Smooth muscle cell (in vitro differentiated cells): ENCODE measurements around the gene SND1. TPM values are rescaled to one million over a fixed set of nuclear protein-coding genes. Genes with fewer than 3 reads are reported as not detected.

Experiments
- DNase-seq: peaks from one replicate; lab custom pipeline; 2025; ENCODE audit not compliant: unreplicated experiment; lab: John Stamatoyannopoulos, UW
- H2AFZ ChIP-seq: fragments of 200-600 bp; sonication (generic); 2 replicates; pipeline ENCODE4 v1.6.0; 2016; ENCODE audit warnings: antibody characterized with exemption, low read depth, mild to moderate bottlenecking
- H3F3A ChIP-seq: fragments of 200-600 bp; sonication (generic); 2 replicates; pipeline ENCODE4 v1.6.0; 2017; ENCODE audit warnings: antibody characterized with exemption, low read depth
- H3K27ac ChIP-seq: fragments of 200-600 bp; sonication (generic); 2 replicates; pipeline ENCODE4 v1.5.1; 2016; ENCODE audit warnings: low read depth, mild to moderate bottlenecking
- H3K27me3 ChIP-seq: fragments of 200-600 bp; sonication (generic); 2 replicates; pipeline ENCODE4 v1.6.1; 2016; ENCODE audit warnings: low read depth, mild to moderate bottlenecking
- H3K36me3 ChIP-seq: fragments of 200-600 bp; sonication (generic); 2 replicates; pipeline ENCODE4 v1.5.1; 2016; ENCODE audit warnings: low read depth
- H3K4me1 ChIP-seq: fragments of 200-600 bp; sonication (generic); 2 replicates; pipeline ENCODE4 v1.5.1; 2016; ENCODE audit warnings: low read depth
- H3K4me2 ChIP-seq: fragments of 200-600 bp; sonication (generic); 2 replicates; pipeline ENCODE4 v1.6.0; 2016; ENCODE audit warnings: mild to moderate bottlenecking
- H3K4me3 ChIP-seq: fragments of 200-600 bp; sonication (generic); 2 replicates; pipeline ENCODE4 v1.5.1; 2016; ENCODE audit warnings: mild to moderate bottlenecking
- H3K79me2 ChIP-seq: fragments of 200-600 bp; sonication (generic); 2 replicates; pipeline ENCODE4 v1.6.0; 2016; ENCODE audit warnings: low read depth, mild to moderate bottlenecking
- H3K9ac ChIP-seq: fragments of 200-600 bp; sonication (generic); 2 replicates; pipeline ENCODE4 v1.6.0; 2016; ENCODE audit warnings: low read depth
- H3K9me3 ChIP-seq: fragments of 200-600 bp; sonication (generic); replicated peaks from 2 replicates; pipeline ENCODE4 v1.5.1; 2016; ENCODE audit warnings: low read depth
- H4K20me1 ChIP-seq: fragments of 200-600 bp; sonication (generic); 2 replicates; pipeline ENCODE4 v1.6.0; 2016; ENCODE audit warnings: low read depth
- CTCF ChIP-seq: fragments of 200-600 bp; sonication (generic); IDR thresholded peaks from 2 replicates; pipeline ENCODE4 v1.5.1; 2017; ENCODE audit warnings: borderline replicate concordance, mild to moderate bottlenecking, antibody characterized with exemption; ENCODE audit not compliant: insufficient read depth, poor library complexity, severe bottlenecking
- WGBS: methylation state at CpG from one replicate; pipeline ENCODE4 v1.1.7; 2016; ENCODE audit warnings: low lambda C conversion rate; 5-methylcytosine and 5-hydroxymethylcytosine counted together
- polyA plus RNA-seq: library from polyadenylated mRNA; unstranded; fragments of >200 nt; fragmentation: Nextera tagmentation; extraction: Ambion mirVana; gene quantifications from 2 replicates; pipeline ENCODE4 v1.2.1, GENCODE V29; 2016
- total RNA-seq: library from RNA; depleted of rRNA; stranded (reverse); fragments of >200 nt; gene quantifications from 2 replicates; pipeline ENCODE4 v1.2.3, GENCODE V29; 2014

The SND1 gene
- total and polyA plus RNA-seq, 2 experiments from 2014 or later: 129 to 136 TPM

DNA sequence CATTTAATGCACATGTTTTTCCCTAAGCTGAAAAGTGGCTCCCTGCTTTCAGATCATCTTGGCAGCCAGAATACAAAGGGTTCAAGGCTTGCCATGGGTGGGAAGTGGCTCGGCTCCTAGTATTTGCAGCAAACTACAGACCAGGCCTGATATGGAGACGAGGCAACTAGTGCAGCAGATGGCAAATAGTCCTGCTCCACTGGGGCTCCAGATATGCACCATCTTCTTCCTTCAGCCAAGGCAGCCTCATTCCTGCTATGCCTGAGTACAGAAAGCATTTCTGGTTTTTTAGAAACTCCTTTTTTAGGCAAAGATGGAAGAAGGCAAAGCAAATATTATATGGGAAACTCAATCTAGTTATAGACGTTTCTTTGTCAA is 355.3 kb downstream of the SND1 start:
- no peak for DNase-seq
- Histone ChIP-seq H3K27me3 (no peaks in the 10 kb centered on the region), H3K9me3 (no peaks in the 10 kb centered on the region), H3K4me1 (peaks cover 18% of the 10 kb centered on the region), H3F3A (no peaks in the 10 kb centered on the region), H3K4me2 (no peak overlapping the region), H3K27ac (no peak overlapping the region), H2AFZ (no peak overlapping the region), H4K20me1 (peaks cover 100% of the 10 kb centered on the region), H3K36me3 (no peaks in the 10 kb centered on the region), H3K4me3 (no peak overlapping the region), H3K79me2 (no peaks in the 10 kb centered on the region), H3K9ac (no peak overlapping the region)
- TF ChIP-seq CTCF: no peak
- 92% methylated on average over 3 of the region's 3 CpGs for WGBS

DNA sequence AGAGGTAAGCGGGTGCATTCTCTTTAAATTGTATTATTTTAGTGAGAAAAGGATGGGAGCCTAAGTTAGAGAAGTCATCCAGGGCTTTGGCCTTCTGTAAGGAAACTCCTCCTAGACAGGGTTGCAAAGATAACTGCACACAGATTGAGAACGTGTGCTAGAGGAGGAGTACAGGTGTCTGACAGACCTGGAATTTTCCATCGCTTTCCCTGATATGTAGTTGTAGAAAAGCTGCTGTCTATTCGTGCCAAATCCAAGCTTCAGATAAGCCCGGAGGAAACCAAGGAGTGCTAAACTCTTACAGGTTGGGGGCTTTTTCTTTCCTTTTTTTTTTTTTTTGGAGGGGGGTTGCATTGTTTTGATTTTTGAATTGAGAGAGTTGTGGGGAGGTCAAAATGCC is 356.1 kb downstream of the SND1 start:
- no peak for DNase-seq
- H3K79me2 ChIP-seq: no peaks in the 10 kb centered on the region
- no peak overlapping the region for H3K4me2 ChIP-seq
- no peaks in the 10 kb centered on the region for H3K27me3 ChIP-seq
- no peak for TF ChIP-seq CTCF
- H3K4me1 ChIP-seq: peaks cover 18% of the 10 kb centered on the region
- H4K20me1 ChIP-seq: peaks cover 100% of the 10 kb centered on the region
- H3K9me3 ChIP-seq: no peaks in the 10 kb centered on the region
- no peak overlapping the region for H3K4me3 ChIP-seq
- no peaks in the 10 kb centered on the region for H3F3A ChIP-seq
- no peak overlapping the region for H2AFZ ChIP-seq
- WGBS: 96% methylated on average over 5 of the region's 5 CpGs
- no peak overlapping the region for H3K9ac ChIP-seq
- H3K36me3 ChIP-seq: no peaks in the 10 kb centered on the region
- no peak overlapping the region for H3K27ac ChIP-seq

DNA sequence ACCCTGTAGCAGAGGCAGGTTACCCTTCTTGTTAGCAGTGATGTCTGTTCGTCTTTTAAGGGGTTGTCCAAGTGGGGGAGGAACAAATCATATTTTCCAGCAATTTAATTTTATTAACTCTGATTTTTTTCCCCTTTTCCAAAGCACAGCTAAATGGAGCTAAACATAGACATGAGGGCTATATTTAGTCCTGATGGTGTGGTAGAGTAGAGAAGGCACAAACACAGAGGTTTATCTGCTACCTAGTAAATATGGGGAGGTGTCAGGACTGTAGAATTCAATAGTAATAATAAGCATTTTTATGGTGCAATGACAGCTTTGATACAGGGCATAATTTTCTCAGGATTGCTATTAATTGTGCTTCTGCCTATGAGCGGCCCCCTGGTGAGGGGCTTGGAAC is 356.8 kb downstream of the SND1 start:
- no peaks in the 10 kb centered on the region for H3F3A ChIP-seq
- no peak overlapping the region for H2AFZ ChIP-seq
- TF ChIP-seq CTCF: no peak
- no peak for DNase-seq
- H3K9ac ChIP-seq: no peak overlapping the region
- no peak overlapping the region for H3K4me3 ChIP-seq
- H3K27me3 ChIP-seq: no peaks in the 10 kb centered on the region
- no peak overlapping the region for H3K4me2 ChIP-seq
- H3K9me3 ChIP-seq: no peaks in the 10 kb centered on the region
- WGBS: 96% methylated on average over 2 of the region's 2 CpGs
- no peak overlapping the region for H3K27ac ChIP-seq
- no peaks in the 10 kb centered on the region for H3K36me3 ChIP-seq
- no peaks in the 10 kb centered on the region for H3K79me2 ChIP-seq
- peaks cover 18% of the 10 kb centered on the region for H3K4me1 ChIP-seq
- H4K20me1 ChIP-seq: peaks cover 100% of the 10 kb centered on the region

- H3K27me3 ChIP-seq: no peaks in the 10 kb centered on the region
- H2AFZ ChIP-seq: no peak overlapping the region
- H3K9me3 ChIP-seq: no peaks in the 10 kb centered on the region
- WGBS: 87% methylated on average over 7 of the region's 7 CpGs
- no peak overlapping the region for H3K27ac ChIP-seq
- H4K20me1 ChIP-seq: peaks cover 100% of the 10 kb centered on the region
- H3K4me2 ChIP-seq: no peak overlapping the region
- no peak overlapping the region for H3K4me3 ChIP-seq
- DNase-seq: no peak
- no peaks in the 10 kb centered on the region for H3K79me2 ChIP-seq
- no peak for TF ChIP-seq CTCF
- no peaks in the 10 kb centered on the region for H3K36me3 ChIP-seq
- peaks cover 18% of the 10 kb centered on the region for H3K4me1 ChIP-seq
- H3F3A ChIP-seq: no peaks in the 10 kb centered on the region
- H3K9ac ChIP-seq: no peak overlapping the region
Measured at GRCh38 chr7:128010391-128011127, 358.6 kb downstream of the SND1 start.
